GM12874 (cell line): ENCODE results near the gene BRINP1.

Source experiments
- TF ChIP-seq, protein P1 (sequence below): IDR thresholded peaks from 2 replicates; pipeline ENCODE4 v1.5.1; 2011; ENCODE audit warnings: low read depth, mild to moderate bottlenecking, control low read depth, low read length, moderate library complexity; ENCODE audit not compliant: insufficient read depth

Gene BRINP1

DNA sequence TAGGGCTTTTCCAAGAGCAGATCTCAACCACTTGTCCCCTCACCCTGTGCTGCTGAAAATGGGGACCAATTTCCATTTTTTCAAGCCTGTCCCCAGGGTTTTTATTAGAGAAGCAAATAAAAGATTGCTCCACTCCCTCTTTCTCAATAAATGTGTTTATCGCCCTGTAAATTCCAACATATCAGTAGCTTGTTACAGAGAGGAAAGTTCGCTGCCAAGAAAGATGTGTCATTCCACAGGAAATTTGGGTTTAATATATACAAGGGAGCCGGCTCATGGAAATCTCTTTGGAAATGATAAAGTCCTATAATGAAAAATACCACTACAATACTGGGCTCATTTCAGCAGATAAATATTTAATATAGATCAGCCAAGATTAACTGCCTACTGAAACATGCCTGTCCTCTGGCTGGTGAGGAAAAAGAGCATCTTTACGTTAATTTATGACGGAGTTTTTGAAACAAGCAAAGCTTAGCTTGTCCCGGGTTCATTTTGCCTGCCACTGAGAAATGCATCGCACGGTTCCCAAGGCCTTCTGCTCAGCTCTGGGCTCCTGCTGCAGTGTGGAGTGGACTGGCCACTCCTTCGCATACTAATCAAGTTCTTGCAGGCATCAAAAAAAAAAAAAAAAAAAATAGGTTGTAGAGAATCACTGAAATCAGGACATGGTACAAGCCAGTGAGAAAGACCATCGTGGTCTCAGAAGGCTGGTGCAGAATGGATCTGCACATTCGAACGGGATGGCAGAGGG is 84.5 kb downstream of the BRINP1 start:
- TF ChIP-seq, protein P1, sequence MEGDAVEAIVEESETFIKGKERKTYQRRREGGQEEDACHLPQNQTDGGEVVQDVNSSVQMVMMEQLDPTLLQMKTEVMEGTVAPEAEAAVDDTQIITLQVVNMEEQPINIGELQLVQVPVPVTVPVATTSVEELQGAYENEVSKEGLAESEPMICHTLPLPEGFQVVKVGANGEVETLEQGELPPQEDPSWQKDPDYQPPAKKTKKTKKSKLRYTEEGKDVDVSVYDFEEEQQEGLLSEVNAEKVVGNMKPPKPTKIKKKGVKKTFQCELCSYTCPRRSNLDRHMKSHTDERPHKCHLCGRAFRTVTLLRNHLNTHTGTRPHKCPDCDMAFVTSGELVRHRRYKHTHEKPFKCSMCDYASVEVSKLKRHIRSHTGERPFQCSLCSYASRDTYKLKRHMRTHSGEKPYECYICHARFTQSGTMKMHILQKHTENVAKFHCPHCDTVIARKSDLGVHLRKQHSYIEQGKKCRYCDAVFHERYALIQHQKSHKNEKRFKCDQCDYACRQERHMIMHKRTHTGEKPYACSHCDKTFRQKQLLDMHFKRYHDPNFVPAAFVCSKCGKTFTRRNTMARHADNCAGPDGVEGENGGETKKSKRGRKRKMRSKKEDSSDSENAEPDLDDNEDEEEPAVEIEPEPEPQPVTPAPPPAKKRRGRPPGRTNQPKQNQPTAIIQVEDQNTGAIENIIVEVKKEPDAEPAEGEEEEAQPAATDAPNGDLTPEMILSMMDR = no peak

DNA sequence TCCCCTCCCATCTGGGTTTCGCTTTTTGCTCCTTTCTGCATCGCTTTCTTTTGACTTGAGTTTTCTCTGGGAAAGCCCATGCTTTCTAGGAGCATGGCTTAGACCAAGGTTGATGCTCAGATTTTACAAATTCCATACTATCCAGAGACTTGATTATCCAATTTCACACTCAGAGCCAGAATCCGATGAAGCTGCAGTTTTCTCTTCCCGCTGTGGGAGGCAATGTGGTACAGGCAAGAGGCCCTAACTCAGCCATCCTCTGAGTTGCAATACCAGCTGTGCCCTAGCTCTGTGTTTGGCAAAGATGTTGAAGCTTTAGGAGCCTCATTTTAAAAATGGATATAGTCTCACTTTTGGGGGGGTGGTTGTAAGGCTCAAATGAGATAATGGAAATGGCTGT is 85.1 kb downstream of the BRINP1 start:
- TF ChIP-seq, protein P1 = no peak

DNA sequence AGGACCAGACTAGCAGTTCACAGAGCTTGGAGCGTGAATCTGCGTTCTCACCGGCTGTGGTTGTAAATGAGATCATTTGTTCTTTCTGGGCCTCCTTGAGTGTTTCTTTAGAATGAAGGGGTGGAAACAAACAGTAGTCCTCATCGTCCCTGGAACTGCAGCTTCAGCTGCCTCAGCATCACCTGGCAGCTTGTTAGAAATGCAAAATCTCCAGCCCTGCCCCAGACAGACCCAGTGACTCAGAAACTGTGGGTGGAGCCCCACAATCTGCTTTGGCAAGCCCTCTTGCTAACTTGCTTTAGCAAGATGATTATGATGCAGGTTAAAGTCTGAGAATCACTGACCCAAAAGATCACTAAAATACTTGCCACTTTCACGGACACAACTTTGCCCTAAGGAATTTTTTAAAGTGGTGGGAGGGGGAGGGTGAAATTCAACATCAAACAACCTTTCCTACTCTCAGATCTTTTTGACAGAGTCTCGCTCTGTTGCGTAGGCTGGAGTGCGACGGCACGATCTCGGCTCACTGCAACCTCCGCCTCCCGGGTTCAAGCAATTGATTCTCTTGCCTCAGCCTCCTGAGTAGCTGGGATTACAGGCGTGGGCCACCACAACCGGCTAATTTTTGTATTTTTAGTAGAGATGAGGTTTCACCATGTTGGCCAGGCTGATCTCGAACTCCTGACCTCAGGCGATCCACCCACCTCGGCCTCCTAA is 86.0 kb downstream of the BRINP1 start:
- TF ChIP-seq, protein P1 = no peak

DNA sequence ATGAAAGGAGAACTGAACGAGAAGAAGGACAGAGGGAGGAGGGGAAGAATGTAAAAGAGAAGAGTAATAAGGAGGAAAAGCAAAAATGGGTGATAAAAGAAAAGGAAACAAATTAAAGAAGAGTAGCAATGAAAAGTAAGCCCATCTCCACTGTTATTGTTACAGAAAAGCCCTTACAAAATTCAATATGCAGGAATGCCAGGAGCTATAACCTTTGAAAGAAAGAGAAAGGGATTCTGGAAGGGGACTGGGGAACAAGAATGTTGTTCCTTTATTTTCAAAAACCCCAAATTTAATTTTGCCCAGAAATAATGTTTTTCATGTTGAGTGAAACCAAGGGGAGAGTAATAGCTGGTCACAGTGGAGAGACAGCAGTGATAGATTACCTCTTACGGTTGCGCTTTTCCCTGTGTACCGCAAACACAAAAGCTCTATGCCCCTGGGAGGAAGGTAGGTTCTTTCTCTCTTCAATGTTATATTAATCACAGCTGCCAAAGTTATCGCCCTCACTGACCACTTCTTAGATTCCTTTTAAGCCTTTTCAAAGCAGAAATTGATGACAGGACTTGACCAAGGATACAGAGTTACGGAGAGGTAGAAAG is 86.7 kb downstream of the BRINP1 start:
- TF ChIP-seq, protein P1 = no peak

DNA sequence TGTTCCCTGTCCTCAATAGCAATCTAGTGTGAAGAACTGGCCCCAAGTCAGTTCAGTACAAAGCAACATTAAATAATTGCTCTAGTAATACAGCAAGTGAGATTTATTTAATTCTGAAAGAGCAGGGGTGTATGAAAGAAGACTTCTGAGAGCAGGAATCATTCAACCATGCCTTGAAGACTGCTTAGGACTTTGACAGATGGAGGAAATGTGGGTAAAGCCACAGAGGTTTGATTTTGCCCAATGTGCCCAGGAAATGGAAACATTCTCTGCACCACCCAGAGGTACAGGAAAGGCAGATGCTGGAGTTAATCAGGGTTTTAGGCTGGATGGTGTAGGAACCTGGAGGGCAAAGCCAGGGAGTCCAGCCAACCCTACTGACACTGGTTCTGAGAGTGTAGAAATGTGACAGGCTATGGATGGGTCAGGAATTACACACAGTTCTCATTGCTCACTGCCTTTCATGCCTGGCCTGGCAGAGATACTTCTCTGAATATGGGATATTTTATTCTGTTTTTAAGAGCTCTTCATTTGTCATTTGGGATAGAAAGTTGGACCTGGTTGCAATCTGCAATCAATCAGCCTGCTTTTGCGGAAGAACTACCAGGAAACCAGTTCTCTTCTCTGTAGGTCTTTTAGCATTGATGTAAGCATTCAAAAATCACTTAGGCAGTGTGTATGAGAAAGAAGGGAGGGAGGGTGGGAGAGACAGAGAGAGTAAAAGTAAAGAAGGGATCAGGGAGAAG is 88.3 kb downstream of the BRINP1 start:
- TF ChIP-seq, protein P1 = no peak

DNA sequence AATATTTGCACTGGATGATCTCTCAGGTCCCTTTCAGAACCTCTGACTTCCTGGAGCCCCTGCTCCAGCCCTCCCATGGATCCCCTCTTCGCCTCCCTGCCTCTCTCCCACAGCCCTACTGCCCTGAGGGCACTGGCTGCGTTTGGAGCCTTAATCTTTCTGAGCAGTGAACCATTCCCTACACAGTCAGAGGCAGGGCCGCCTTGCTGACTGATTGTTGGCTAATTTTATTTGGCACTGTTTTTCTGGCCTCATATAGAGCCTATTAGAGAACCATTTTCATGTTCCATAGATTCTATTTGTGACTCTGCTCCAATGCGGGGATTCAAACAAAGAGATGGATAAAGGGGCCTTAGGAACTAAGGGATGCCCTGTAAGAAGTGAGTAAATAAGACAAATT is 91.1 kb downstream of the BRINP1 start:
- TF ChIP-seq, protein P1 = no peak
